ENCODE measurements around the gene ATP6V1F.
A peak's percentile ranks its signal among the peaks of the same experiment; 100 is the strongest.

ATP6V1F gene

DNA sequence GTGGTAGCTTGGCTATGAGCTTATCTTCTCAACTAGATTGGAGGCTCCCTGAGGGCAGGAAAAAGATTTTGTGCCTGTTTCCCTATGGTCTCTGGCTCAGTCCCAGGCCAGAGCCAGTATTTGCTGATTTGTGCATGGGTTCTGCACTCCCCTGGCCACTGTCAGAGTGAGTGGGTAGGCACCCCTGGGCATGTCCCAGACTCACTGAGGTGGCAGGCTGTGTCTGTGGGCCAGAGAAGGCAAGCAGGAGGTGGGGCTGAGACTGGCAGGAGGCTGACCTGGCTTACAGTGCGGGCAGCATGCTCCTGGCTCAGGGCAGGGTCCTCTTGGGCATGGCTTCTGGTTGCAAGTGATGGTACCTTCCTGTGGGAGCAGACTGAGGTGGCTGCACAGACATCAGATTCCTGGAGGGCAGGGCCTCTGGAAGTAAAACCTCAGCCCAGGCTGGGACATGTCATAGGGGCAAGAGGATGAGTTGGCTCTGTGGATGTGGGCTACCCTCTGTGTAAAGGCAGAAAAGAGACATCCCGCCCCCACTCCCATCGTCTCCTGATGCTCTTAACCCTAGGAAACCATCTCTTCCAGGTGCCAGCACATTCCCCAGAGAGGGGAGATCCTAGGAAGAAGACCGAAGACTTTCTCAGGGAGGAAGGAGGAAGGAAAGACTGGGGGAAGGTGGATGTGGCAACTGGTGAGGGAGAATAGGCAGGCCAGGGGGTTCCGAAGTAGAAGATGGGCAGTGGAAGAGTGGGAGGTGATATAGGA, 43.5 kb downstream of the ATP6V1F start:
- H3K27ac ChIP-seq, result no peak overlapping the region
- TF ChIP-seq CTCF (conservative IDR thresholded peaks at IDR 0.05) (no peak), ZFX (IDR thresholded peaks at IDR 0.05) (no peak)

GRCh38 chr7:128906766-128907559, 44.3 kb downstream of the ATP6V1F start:
- no peak overlapping the region for H3K27ac ChIP-seq
- TF ChIP-seq ZFX (IDR thresholded peaks at IDR 0.05), result no peak
- TF ChIP-seq CTCF (conservative IDR thresholded peaks at IDR 0.05), result no peak

GRCh38 chr7:128908750-128909624, 46.3 kb downstream of the ATP6V1F start:
- no peak overlapping the region for H3K27ac ChIP-seq
- TF ChIP-seq CTCF (conservative IDR thresholded peaks at IDR 0.05), result no peak
- TF ChIP-seq ZFX (IDR thresholded peaks at IDR 0.05), result no peak

DNA sequence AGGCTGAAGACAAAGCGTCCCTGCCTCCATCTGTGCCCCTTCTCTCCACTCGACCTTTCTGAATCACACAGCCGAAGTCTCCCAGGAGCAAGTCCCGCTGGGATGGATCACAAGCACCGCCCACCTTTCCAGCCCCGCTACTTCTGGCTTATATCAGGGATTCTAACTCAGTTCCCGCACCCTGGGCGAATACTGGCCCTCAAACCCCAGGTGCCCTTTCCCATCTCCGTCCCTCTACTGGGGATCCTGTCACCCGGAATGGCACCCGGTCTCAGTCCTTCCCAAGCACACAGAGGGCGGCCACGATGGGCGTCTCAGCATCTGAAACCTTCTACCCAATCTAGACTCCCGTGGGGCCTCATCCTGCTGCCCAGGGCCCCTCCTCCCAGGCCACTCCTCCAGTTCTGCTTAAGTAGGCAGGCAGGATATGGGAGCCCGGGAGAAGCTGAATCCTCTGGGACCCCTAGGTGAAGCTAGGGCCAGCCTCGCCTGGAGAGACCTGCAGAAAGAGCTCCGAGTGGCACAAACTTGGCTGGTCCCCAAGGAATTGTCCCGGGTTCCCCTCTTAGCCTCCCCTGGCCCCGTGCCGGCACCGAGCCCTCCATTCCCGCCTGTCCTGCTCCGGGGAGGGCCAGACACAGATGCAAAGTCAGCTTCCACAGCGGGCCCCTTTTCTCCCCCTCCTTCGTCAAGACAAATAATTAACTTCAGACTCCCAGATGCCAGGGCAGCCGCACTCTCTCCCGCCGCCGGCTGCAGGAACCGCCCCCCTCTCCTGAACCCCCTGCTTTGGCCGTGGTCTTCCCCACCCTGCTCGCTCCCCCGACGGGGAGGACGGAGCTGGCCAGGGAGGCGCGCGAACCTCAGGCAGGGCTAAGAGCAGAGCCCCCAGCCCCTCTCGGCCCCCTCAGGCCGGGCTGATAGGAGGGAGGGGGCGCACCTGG, 47.2 kb downstream of the ATP6V1F start:
- no peak for TF ChIP-seq ZFX (IDR thresholded peaks at IDR 0.05)
- TF ChIP-seq CTCF (conservative IDR thresholded peaks at IDR 0.05), result no peak
- no peak overlapping the region for H3K27ac ChIP-seq

DNA sequence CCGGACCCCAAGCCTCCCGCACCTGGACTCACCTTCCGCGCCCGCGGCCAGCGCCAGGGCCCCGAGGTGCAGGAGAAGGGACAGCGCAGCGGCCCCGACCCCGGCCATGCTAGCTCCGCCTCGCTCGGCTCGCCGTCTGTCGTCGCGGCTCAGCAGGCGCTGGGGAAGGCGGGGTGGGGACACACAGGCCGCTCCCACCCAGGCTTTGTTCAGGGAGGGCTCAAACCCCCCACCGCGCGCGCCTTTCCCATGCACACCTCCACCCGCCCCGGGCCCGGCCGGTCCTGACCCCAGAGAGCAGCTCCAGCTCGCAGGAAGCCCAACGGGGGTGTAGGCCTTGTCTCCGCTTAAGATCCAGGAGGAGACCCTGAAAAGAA, 47.9 kb downstream of the ATP6V1F start, which contains the start of gene KCP:
TSS of gene KCP (minus strand) at position 141 of the 377 bp plus-strand sequence. CDS start at position 108, 33 bp downstream.
- TF ChIP-seq ZFX (IDR thresholded peaks at IDR 0.05) (no peak), CTCF (conservative IDR thresholded peaks at IDR 0.05) (no peak)

DNA sequence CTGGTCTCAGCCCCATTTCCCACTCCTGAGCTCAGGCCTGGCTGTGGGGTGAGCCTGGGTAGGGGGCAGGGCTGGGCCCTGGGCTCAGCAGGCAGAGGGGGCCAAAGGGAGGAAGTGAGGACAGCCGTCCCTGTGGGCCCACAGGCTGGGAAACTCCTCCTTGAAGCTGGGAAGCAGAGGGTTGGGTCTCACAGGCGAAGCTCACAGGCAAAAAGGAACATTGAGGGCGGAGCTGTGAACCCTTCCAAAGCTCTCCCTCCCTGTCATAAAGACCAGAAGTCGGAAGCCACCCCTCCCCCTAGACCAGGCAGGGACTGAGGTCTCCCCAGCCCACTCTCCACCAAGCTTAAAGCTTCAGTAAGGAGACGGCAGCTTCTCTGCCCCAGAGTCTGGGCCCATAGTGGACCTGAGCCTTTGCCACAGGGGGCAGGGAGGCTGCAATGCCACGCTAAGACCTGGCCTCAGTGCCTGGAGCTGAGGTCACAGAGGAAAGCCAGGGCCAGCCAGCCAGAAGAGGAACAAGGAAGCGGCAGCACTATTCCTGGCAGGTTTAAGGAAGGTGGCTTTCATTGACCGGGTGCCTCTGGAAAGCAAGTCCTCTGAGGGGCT, 48.9 kb downstream of the ATP6V1F start:
- H3K27ac ChIP-seq, result peak overlapping the region; percentile 77
- no peak; the same call in 1 of the 2 replicates for TF ChIP-seq ZFX (IDR thresholded peaks at IDR 0.05)
- no peak for TF ChIP-seq CTCF (conservative IDR thresholded peaks at IDR 0.05)

More for the DNA sequence above, 47.9 kb downstream of the ATP6V1F start, which contains the start of gene KCP:
- H3K27ac ChIP-seq, result peak within 1 kb of the TSS; percentile 77
